Left lung (tissue), 10 donors: ENCODE results near the gene WWOX. TPM values are rescaled to one million over a fixed set of nuclear protein-coding genes. Genes with fewer than 3 reads are reported as not detected.

Experiments
- ATAC-seq: fragments of 200-7000 bp; cut with Tn5 transposase; one replicate; pipeline ENCODE4 v1.9.1; 2020; ENCODE audit warnings: moderate library complexity
- DNase-seq, 4 donors: peaks; one replicate each; pipeline ENCODE4 v3.0.0-alpha.2; 2013 to 2020
- H3K27ac ChIP-seq, 2 donors: fragments of 200-600 bp; sonication (generic) in 1 of 2; one replicate each; pipeline versions ENCODE4 v1.5.0 to v1.8.0; 2020 to 2021
- H3K27me3 ChIP-seq, 2 donors: fragments of 200-600 bp; sonication (generic) in 1 of 2; one replicate each; pipeline versions ENCODE4 v1.5.0 to v1.8.0; 2020 to 2021
- H3K36me3 ChIP-seq, 2 donors: fragments of 200-600 bp; sonication (generic) in 1 of 2; one replicate each; pipeline versions ENCODE4 v1.5.0 to v1.8.0; 2020 to 2021
- H3K4me1 ChIP-seq, 2 donors: fragments of 200-600 bp; one replicate each; pipeline ENCODE4 v1.8.0; 2021
- H3K4me3 ChIP-seq, 2 donors: fragments of 200-600 bp; sonication (generic) in 1 of 2; one replicate each; pipeline versions ENCODE4 v1.5.0 to v1.8.0; 2020 to 2021; ENCODE audit warnings: mild to moderate bottlenecking in 1 of 2
- H3K9me3 ChIP-seq, 2 donors: fragments of 200-600 bp; sonication (generic) in 1 of 2; one replicate each; pipeline versions ENCODE4 v1.5.0 to v1.8.0; 2020 to 2021
- intact Hi-C, 2 donors: fragments of 100-400 bp; cut with DNase I; formaldehyde crosslinking; loops; one replicate each; pipeline versions ENCODE4 v1.11.2 to v1.14.2; 2022
- polyA plus RNA-seq, 6 donors: library from polyadenylated mRNA; unstranded; fragments of 120-200 nt; gene quantifications; one replicate each; pipeline ENCODE4 v1.2.1, GENCODE V29; 2013; ENCODE audit not compliant: insufficient read length in 6 of 6
- total RNA-seq, 2 donors: library from RNA; stranded (reverse); fragmentation: NEBNext Ultra II Directional; extraction: Animal tissue kit (Norgen Biotek cat#: 25700); gene quantifications; one replicate each; pipeline ENCODE4 v1.2.1, GENCODE V29; 2021
- TF ChIP-seq, protein P1 (sequence below), 2 donors: fragments of 200-600 bp; sonication (generic) in 1 of 2; IDR thresholded peaks; one replicate each; pipeline versions ENCODE4 v1.5.0 to v1.8.0; 2021; ENCODE audit warnings: antibody characterized with exemption in 2 of 2
- donor health status: DM: no; HTN: yes; CAD: no.
- donor health status: DM: no; HTN: no; CAD: no.

Gene WWOX
- total and polyA plus RNA-seq, 8 donors: 17.2 to 40.3 (median 30.8) TPM

GRCh38 chr16:78936060-78936459 is 836.6 kb downstream of the WWOX start:
- intact Hi-C loops: no loop called here

GRCh38 chr16:78939597-78939996 is 840.1 kb downstream of the WWOX start:
- Histone ChIP-seq H3K4me1 (no peaks in the 10 kb centered on the region), H3K27me3 (no peaks in the 10 kb centered on the region), H3K4me3 (no peak overlapping the region), H3K9me3 (no peaks in the 10 kb centered on the region), H3K36me3 (no peaks in the 10 kb centered on the region), H3K27ac (no peak overlapping the region)
- TF ChIP-seq, protein P1, sequence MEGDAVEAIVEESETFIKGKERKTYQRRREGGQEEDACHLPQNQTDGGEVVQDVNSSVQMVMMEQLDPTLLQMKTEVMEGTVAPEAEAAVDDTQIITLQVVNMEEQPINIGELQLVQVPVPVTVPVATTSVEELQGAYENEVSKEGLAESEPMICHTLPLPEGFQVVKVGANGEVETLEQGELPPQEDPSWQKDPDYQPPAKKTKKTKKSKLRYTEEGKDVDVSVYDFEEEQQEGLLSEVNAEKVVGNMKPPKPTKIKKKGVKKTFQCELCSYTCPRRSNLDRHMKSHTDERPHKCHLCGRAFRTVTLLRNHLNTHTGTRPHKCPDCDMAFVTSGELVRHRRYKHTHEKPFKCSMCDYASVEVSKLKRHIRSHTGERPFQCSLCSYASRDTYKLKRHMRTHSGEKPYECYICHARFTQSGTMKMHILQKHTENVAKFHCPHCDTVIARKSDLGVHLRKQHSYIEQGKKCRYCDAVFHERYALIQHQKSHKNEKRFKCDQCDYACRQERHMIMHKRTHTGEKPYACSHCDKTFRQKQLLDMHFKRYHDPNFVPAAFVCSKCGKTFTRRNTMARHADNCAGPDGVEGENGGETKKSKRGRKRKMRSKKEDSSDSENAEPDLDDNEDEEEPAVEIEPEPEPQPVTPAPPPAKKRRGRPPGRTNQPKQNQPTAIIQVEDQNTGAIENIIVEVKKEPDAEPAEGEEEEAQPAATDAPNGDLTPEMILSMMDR (IDR thresholded peaks at IDR 0.05): no peak
- intact Hi-C loops: no loop called here
- no peak for ATAC-seq
- no peak for DNase-seq

More at GRCh38 chr16:78936060-78936459, 836.6 kb downstream of the WWOX start:
- Histone ChIP-seq H3K9me3 (no peaks in the 10 kb centered on the region), H3K36me3 (no peaks in the 10 kb centered on the region), H3K4me1 (no peaks in the 10 kb centered on the region), H3K27me3 (no peaks in the 10 kb centered on the region), H3K4me3 (no peak overlapping the region), H3K27ac (no peak overlapping the region)
- no peak for ATAC-seq
- DNase-seq: no peak
- TF ChIP-seq, protein P1 (IDR thresholded peaks at IDR 0.05): no peak

DNA sequence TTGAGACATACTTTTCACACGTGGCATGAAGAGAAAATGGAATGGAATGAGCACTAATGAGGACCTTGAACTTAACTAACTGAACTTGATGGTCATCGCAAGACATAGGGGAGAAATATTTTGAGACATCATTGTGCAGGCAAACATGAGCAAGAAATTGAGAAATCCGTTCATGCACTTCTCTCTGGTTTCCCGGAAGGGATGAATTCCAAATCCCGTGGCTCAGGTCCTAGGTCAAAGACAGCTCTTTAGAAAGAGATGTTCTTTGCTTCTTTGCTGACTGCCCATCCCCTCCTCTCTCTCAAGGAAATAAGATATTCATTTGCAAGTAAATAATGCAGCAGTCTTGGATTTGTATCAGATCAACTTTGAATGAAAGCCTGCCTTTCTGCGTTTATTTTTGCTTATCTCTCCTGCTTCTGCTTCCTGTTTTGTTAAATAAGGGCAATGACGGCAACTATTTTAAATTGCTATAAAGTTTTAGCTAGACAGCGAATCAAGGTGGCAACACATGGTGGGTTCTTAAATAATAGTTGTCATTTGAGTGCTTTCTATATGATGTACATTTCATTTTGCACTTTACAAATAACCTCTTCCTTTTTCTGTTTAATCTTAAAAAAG is 843.3 kb downstream of the WWOX start:
- intact Hi-C loops: no loop called here

GRCh38 chr16:78945336-78945735 is 845.9 kb downstream of the WWOX start:
- Histone ChIP-seq H3K4me1 (no peaks in the 10 kb centered on the region), H3K27me3 (no peaks in the 10 kb centered on the region), H3K36me3 (no peaks in the 10 kb centered on the region), H3K9me3 (peaks cover 0 to 8% of the 10 kb centered on the region in 2 donors), H3K4me3 (no peak overlapping the region), H3K27ac (no peak overlapping the region)
- intact Hi-C loops: no loop called here
- DNase-seq: peak in 1 of 4 donors; percentile 31
- TF ChIP-seq, protein P1 (IDR thresholded peaks at IDR 0.05): no peak
- no peak for ATAC-seq

More for the DNA sequence above, 843.3 kb downstream of the WWOX start:
- TF ChIP-seq, protein P1 (IDR thresholded peaks at IDR 0.05): no peak
- H3K36me3 ChIP-seq: no peaks in the 10 kb centered on the region
- no peak overlapping the region for H3K4me3 ChIP-seq
- H3K4me1 ChIP-seq: no peaks in the 10 kb centered on the region
- H3K27me3 ChIP-seq: no peaks in the 10 kb centered on the region
- H3K27ac ChIP-seq: no peak overlapping the region
- DNase-seq: no peak
- no peak for ATAC-seq
- no peaks in the 10 kb centered on the region for H3K9me3 ChIP-seq

DNA sequence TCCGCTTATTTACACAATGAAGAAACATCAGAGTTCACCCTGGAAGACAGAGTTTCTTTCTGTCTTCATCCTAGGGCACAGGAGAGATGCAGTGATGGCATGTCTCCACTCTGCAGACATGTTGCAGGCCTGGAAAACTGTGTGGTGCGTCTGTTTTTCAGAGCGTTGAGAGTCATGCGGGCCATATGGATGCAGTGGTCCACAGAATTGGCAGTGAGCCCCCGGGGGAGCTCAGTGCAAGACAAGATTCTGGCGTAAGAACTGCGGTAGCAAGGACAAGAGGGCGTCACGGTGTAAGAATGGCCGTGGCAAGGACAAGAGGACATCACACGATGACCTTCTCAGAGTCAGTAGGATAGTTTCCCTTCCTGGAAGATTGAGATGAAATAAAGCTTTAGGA is 847.1 kb downstream of the WWOX start:
- intact Hi-C loops: no loop called here
- Histone ChIP-seq H3K4me1 (no peaks in the 10 kb centered on the region), H3K36me3 (no peaks in the 10 kb centered on the region), H3K4me3 (no peak overlapping the region), H3K9me3 (peaks cover 0 to 8% of the 10 kb centered on the region in 2 donors), H3K27ac (no peak overlapping the region), H3K27me3 (no peaks in the 10 kb centered on the region)
- no peak for DNase-seq
- no peak for ATAC-seq
- TF ChIP-seq, protein P1 (IDR thresholded peaks at IDR 0.05): no peak
